Stomach (tissue), 4 donors: ENCODE measurements around the gene CDC25A.

Experiments
- EP300 ChIP-seq: sonication (generic); formaldehyde crosslinking; IDR thresholded peaks from one replicate; pipeline ENCODE4 v1.6.1; 2017; ENCODE audit warnings: antibody characterized with exemption
- POLR2A ChIP-seq, 4 donors: fragments of 450-650 bp; IDR thresholded peaks; one replicate each; pipeline ENCODE4 v1.6.1; 2016; ENCODE audit warnings: antibody characterized with exemption in 4 of 4, control low read depth in 2 of 4, mild to moderate bottlenecking in 1 of 4, moderate library complexity in 1 of 4
- TF ChIP-seq, protein P1 (sequence below), 7 experiments: fragments of 450-650 bp in 4 of 7; fragments of 200-600 bp in 3 of 7; sonication (generic) in 3 of 7; IDR thresholded peaks; one replicate each; pipeline ENCODE4 v1.5.1; 2016 to 2019; ENCODE audit warnings: antibody characterized with exemption in 7 of 7, control low read depth in 2 of 7, mild to moderate bottlenecking in 1 of 7

DNA sequence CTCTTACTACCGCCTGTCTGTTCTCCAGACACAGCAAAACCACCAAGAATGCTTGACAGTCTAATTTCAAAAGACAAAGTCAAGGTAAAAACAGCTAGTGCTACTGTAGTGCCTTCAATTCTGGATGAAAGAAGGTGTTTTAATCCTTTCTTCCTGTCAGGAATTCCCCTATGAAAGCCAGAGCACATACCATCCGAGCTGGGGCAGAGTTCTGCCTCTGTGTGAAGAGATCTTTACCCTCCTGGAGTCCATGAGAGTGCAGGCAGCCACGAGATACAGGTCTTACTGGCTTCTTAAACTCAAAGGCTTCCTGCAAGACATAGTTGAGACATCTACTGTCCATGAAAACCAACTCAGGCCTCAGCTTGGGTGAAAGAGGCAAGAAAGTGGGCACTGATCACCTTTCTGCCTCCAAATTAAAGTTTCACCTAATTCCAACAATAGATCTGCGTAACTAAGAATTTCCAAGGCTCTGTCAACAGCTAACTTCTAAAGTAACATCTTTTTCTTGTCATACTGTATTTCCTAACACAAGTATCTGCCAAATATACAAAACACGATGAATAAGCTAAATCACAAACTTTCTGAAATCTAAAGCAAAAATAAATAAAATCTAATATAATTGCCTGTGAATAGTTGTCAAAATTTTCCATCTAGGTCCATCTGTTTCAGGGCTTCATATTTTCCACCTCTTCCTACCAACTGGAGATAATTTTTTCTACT, 7.5 kb downstream of the CDC25A start:
- TF ChIP-seq, protein P1, sequence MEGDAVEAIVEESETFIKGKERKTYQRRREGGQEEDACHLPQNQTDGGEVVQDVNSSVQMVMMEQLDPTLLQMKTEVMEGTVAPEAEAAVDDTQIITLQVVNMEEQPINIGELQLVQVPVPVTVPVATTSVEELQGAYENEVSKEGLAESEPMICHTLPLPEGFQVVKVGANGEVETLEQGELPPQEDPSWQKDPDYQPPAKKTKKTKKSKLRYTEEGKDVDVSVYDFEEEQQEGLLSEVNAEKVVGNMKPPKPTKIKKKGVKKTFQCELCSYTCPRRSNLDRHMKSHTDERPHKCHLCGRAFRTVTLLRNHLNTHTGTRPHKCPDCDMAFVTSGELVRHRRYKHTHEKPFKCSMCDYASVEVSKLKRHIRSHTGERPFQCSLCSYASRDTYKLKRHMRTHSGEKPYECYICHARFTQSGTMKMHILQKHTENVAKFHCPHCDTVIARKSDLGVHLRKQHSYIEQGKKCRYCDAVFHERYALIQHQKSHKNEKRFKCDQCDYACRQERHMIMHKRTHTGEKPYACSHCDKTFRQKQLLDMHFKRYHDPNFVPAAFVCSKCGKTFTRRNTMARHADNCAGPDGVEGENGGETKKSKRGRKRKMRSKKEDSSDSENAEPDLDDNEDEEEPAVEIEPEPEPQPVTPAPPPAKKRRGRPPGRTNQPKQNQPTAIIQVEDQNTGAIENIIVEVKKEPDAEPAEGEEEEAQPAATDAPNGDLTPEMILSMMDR (IDR thresholded peaks at IDR 0.05) = no peak
- TF ChIP-seq POLR2A (IDR thresholded peaks at IDR 0.05) (no peak), EP300 (no peak)
